Stimulated activated CD4-positive, alpha-beta T cell treated with anti-CD3 and anti-CD28 coated beads, Interleukin-1b, Interleukin-23, amount 100 ng/mL, for 48 hours (primary cell): ENCODE results near the gene CTIF.

Source experiments
- DNase-seq: peaks from one replicate; pipeline ENCODE4 v3.0.0-alpha.2; 2020

CTIF gene

DNA sequence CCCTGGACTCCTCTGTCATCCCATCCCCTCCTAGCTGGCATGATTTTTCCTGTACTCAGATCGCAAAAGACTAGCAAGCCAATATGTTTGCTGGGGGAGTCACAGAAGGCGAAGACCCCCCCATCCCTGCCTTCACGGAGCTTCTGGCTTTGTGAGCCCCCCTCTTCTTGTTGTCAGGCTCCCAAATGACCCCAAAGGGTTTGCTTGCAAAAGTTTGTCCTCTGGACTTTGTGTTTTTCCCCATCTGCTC, 242.0 kb downstream of the CTIF start:
- no peak for DNase-seq

DNA sequence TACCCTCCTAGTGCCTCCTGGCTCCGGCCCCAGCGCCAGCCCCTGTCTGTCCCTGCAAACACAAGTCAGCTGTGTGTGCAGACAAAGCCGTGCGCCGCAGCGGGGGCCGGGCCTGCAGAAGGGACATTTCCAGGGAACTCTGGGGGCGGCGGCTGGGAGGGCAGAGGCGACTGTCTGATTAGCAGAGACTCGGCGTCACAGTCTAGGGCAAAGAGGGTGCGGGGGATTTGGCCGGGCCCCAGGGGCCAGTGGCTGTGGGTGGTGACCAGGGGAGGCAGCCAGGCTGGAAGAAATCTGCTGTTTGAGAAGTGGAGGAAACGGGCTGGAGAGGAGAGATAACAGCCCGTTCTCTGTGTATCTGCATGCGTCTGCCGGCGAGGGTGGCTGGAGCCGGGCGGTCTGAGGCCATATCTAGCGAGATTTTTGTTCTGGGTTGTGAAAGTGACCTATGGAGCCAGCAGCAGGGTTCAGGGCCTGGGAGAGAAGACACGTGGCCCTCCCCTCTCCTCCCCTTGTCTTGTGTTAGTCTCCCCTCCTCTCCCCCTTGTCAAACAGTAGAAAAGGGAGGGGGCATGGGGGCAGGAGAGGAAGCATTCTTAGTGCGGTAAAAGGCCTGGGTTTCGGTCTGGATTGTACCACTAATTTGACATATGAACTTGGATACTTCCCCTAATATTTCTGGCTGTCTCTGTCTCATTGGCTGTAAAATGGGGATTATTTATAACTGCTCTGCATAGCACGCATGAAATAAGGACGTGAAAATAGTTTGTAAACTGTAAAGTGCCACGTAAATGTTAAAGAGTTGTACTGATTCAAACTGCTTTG, 242.5 kb downstream of the CTIF start:
- no peak for DNase-seq

DNA sequence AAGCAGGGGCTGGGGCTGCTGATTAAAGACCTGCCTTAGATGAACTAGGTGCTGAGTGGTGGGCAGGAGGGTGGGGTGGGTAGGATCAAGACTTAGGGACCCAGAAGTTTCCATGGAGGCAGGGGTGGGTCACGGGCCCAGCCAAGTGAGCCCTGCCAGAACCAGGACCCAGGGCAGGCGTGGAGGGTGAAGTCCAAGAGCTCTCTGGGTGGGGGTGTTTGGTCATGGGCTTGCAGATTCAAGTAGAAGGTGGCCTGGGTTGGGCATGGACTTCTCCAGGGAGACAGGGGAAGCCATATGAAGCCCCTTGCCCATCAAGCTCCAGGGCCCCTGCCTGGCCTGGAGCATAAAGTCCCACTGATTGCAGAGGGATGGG, 243.1 kb downstream of the CTIF start:
- DNase-seq: no peak

DNA sequence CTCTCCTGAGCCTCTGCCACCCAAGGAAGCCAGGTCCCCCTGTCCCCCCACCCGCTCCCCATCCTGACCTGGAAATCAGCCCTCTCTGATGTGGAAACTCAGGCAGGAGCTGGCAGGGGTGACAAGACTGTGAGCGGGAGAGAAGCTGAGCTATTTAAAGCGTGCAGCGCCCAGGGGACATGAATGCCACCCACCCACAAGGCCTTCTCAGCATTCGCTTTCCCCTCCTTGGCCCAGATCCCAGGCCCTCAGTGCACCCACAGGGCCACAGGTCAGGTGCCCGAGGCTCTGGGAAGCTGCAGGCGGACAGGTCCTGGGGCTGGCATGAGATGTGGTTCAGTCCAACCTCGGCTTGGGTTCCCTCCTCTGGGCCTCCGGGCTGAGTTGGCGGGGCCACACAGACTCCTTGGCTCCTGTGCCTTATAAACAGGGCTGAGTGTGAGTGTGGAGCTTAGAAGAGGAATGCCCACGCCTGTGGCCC, 243.6 kb downstream of the CTIF start:
- no peak for DNase-seq

DNA sequence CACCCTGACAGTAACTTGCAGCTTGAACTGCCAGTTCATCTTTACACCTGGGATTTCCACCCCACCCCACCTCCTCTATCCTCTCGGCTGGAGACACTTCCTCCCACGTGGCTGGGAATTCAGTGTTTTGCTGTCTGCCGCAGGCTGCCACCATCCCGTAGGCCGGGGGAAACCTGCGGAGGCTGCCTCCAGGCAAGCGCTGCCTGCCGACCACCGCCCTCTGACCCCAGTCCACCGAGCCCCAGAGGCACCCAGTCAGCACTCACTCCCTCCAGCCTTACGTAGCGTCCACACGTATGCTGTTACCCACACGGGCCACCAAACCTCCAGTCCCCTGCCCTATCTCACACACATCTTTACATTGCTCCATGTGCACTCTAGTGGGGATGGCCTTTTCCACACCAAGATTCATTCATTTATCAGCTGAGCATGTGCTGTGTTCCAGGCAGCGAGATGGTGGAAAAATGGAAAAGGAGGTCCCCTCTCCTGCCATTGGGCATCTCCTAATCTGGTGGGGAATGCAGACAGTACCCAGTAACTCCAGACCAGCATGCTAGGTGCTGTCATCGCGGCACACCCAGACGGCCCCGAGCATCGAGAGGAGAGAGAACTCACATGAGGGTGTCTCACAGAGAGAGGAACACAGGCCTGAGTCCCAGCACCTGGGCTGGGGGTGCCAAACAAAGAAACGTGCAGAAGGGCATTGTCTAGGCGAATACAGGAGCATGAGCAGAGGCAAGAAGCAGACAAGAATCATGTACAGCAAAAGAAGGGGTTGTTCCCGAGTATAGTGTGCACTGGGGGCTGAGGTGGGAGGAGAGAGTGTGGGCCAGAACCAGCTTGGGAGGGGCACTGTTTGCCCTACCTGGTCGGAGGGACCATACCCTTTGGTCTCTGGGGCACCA, 245.0 kb downstream of the CTIF start:
- no peak for DNase-seq

GRCh38 chr18:48784656-48785055, 245.8 kb downstream of the CTIF start:
- no peak for DNase-seq

DNA sequence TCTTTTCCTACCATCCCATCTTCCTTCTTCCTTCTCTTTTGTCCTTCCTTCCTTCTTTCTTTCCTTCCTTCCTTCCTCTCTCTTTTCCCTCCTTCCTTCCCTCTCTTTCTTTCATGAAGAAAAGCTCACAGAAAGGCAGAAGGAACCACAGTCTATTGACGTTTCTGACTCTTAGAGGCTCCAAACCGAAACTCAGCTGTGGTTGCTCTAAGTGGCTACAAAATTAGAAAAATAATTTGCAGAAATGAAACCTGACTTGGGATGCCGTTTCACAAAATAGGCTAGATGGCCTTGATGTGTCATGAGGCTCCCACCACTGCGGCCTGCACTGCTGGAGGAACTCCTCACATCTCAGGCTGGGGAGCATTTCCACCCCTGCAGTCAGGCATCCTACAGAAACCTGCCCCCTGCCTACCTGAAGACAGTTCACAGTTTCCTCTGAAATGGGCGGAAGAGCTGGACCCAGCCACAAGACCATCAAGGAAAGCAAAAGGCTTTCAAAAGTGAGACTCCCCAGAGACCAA, 246.3 kb downstream of the CTIF start:
- DNase-seq: no peak

GRCh38 chr18:48785736-48786454, 247.1 kb downstream of the CTIF start:
- no peak for DNase-seq

GRCh38 chr18:48786455-48787202, 247.8 kb downstream of the CTIF start:
- no peak for DNase-seq

GRCh38 chr18:48787203-48788151, 248.6 kb downstream of the CTIF start:
- DNase-seq: no peak

DNA sequence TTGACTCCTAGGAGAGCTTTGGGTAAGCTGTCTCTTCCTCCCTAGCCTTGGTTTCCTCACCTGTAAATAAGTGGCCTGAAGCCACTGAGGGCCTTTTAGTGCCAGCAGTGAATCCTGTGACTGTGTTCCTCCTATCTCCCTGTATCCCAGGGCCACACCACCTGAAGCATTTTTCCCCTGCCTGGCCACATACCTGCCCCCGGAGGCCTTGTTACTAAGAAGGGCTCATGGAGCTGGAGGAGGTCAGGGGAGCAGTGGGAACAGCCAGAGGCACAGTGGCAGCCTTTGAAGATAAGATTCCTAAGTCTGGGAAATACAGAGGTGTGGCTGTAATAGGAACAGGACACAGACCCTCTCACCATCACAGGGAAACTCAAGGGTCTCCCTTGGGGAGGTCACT, 249.5 kb downstream of the CTIF start:
- DNase-seq: no peak

GRCh38 chr18:48789259-48789812, 250.5 kb downstream of the CTIF start:
- no peak for DNase-seq

DNA sequence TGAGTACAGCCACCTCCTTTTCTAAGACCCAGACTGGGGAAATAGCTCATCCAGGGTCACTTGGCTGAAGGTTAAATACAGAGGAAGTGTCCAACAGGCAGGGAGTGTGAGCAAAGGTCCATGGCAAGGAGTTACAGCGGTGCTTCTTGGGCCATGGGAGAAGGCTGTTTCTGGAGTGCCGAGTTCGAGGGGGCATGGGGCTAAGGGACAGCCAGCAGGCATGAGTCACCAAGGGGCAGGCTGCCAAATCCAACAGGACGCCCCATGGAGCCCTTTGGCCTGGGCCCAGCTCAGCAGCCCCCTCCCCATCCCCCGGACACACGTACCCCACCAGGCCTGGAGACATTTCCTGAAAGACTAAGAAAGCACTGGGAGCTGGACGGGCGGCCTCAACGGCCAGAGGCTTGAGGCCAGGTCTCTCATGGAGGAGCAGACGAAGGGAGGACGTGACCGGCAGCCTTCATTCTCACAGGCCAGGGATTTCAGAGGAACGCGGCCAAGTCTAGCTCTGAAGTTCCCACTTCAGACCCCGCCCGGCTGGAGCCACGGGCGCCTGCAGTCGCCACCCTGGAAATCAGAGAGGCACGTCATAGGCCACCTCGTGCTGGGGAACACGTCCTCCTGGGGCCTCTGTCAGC, 251.5 kb downstream of the CTIF start:
- DNase-seq: no peak

- DNase-seq: no peak
Measured at GRCh38 chr18:48790869-48791635, 252.2 kb downstream of the CTIF start.

DNA sequence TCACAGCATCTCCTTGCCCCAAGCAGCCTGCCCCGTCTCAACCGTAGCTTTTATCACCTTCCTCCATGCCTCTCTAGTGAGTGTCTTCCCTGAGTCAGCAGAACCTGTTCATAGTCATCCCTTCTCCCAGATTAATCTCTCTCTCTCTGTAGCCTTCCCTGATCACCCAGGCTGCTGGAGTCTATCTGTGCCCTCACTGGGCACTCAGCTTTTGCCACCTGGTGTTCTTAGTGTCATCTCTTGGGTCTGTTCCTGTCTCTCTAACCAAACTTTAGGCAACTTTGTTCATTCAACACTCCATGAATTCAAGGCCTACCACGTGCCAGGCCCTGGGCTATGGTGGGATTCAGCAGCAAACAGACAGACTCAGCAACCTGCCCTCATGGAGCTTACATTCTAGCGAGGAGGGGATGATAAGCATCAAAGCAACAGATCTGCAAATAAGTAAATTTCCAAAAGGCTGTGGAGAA, 252.8 kb downstream of the CTIF start:
- DNase-seq: no peak

DNA sequence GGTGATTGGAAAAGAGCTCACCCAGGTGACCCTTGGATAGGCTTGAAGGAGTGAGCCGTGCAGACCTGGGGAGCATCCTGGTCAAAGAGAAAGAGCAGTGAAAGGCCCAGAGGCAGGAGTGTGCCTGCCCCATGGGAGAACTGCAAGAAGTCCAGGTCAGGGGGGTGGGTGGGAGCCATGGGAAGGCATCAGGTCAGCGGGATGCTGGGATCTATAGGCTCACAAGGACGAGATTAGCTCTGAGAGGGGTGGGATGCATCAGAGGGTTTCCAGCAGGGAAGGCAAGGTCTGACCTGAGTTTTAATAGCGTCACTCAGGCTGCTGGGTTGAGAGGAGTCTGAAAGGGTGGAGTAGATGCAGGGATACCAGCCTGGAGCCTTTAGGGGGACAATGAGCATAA, 253.3 kb downstream of the CTIF start:
- DNase-seq: no peak

DNA sequence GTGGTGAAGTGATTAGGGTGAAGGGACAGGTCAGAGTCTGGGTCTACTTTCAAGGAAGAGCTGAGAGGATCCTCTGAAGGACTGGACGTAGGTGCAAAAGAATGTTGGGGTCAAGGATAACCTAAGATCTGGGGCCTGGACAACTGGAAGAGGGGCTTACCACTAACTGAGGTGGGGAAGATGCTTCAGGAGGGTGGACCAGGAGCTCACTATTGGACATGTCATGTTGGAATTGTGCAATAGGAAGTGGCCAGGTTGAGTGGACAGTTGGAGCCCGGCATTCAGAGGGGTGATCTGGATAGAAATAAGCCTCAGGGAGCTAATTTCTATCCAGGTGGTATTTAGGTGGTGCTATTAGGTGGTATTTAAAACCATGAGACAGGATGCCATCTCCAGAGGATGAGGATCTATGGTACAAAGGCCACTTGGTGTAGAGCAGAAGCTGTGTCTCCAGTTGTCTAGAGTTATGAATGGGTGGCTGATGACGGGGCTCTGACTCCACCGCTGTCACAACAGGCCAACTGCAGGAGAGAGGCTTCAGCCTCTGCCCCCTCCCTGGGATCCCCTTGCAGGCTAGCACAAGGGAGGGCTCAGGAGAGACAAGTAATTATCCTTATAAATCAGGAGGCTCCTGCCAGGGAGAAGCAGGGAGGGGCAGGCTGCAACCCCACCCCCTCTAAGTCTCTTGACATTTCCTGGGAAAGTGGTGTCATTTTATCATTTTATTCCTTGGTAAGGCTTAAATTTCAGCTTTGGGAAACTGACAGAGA, 254.0 kb downstream of the CTIF start:
- DNase-seq: no peak

- DNase-seq: no peak
Measured at GRCh38 chr18:48794251-48794970, 255.6 kb downstream of the CTIF start.
